Heart left ventricle (tissue), 16 donors: ENCODE data around the gene C1QTNF4. TPM values are rescaled to one million over a fixed set of nuclear protein-coding genes. Genes with fewer than 3 reads are reported as not detected.
"Not testable (repeated sequence)": the region's sequence is repeated elsewhere in the genome, so short reads cannot be mapped to it uniquely, and the experiment has no call there.

Experiments used
- ATAC-seq, 4 donors: fragments of 200-7000 bp; cut with Tn5 transposase; one replicate each; pipeline ENCODE4 v1.9.1; 2020 to 2022; ENCODE audit warnings: moderate library complexity in 4 of 4, mild to moderate bottlenecking in 3 of 4, moderate number of reproducible peaks in 1 of 4
- DNase-seq, 5 donors: peaks; one replicate each; pipeline ENCODE4 v3.0.0-alpha.2; 2020
- H3K27ac ChIP-seq, 12 donors: fragments of 200-600 bp; sonication (generic) in 4 of 12; one replicate each; pipeline versions ENCODE4 v1.5.0 to v1.8.0; 2016 to 2022; ENCODE audit warnings: mild to moderate bottlenecking in 2 of 12
- H3K27me3 ChIP-seq, 9 donors: fragments of 200-600 bp; sonication (generic) in 2 of 9; one replicate each; pipeline versions ENCODE4 v1.5.1 to v1.8.0; 2016 to 2022; ENCODE audit warnings: mild to moderate bottlenecking in 3 of 9
- H3K36me3 ChIP-seq, 9 donors: fragments of 200-600 bp; sonication (generic) in 2 of 9; one replicate each; pipeline versions ENCODE4 v1.5.0 to v1.8.0; 2018 to 2022; ENCODE audit warnings: mild to moderate bottlenecking in 2 of 9
- H3K4me1 ChIP-seq, 12 donors: fragments of 200-600 bp; sonication (generic) in 4 of 12; one replicate each; pipeline versions ENCODE4 v1.5.0 to v1.8.0; 2016 to 2022; ENCODE audit warnings: mild to moderate bottlenecking in 3 of 12
- H3K4me3 ChIP-seq, 12 donors: fragments of 200-600 bp; sonication (generic) in 4 of 12; one replicate each; pipeline versions ENCODE4 v1.5.0 to v1.8.0; 2017 to 2022; ENCODE audit warnings: mild to moderate bottlenecking in 9 of 12, moderate library complexity in 4 of 12
- H3K9me3 ChIP-seq, 12 donors: fragments of 200-600 bp; sonication (generic) in 4 of 12; one replicate each; pipeline versions ENCODE4 v1.5.0 to v1.8.0; 2016 to 2022; ENCODE audit warnings: mild to moderate bottlenecking in 1 of 12
- POLR2A ChIP-seq, 2 donors: fragments of 450-650 bp; IDR thresholded peaks; one replicate each; pipeline ENCODE4 v1.6.1; 2017; ENCODE audit warnings: antibody characterized with exemption in 2 of 2, mild to moderate bottlenecking in 2 of 2, moderate library complexity in 2 of 2
- WGBS, 4 donors: extraction: QIAGEN DNeasy Blood & Tissue Kit in 2 of 4; methylation state at CpG; one replicate each; pipeline versions ENCODE4 v1.1.5 to v1.1.7; 2013 to 2018; 5-methylcytosine and 5-hydroxymethylcytosine counted together
- intact Hi-C, 10 donors: fragments of 100-400 bp; cut with DNase I; formaldehyde crosslinking; loops; one replicate each; pipeline versions ENCODE4 v1.11.1 to v1.14.2; 2022
- polyA plus RNA-seq, 2 donors: library from polyadenylated mRNA; stranded (reverse); fragments of 200-250 nt; gene quantifications; one replicate each; pipeline ENCODE4 v1.2.3, GENCODE V29; 2013
- total RNA-seq, 9 donors: library from RNA; depleted of rRNA in 2 of 9; stranded (reverse); fragments of >200 nt in 2 of 9; fragmentation: NEBNext Ultra II Directional in 3 of 9; extraction: Animal tissue kit (Norgen Biotek cat#: 25700) in 3 of 9; gene quantifications; one replicate each; pipeline versions ENCODE4 v1.1.0 to v1.2.4, GENCODE V29; 2016 to 2023
- TF ChIP-seq, protein P1 (sequence below), 12 donors: fragments of 200-600 bp; sonication (generic) in 4 of 12; IDR thresholded peaks; one replicate each; pipeline versions ENCODE4 v1.5.0 to v1.8.0; 2018 to 2022; ENCODE audit warnings: antibody characterized with exemption in 12 of 12, mild to moderate bottlenecking in 5 of 12
- donor health status: ischemic (EF 13 %, LVEDD 7.1; RV severe dilation, severe dysfunction).
- donor health status: healthy with polysubstance abuse.
- donor health status: DM: no; HTN: yes; CAD: no.
- donor health status: DM: no; HTN: no; CAD: no.
- donor health status: ischemic (EF 25% LVEDD 6.9; RV normal size, moderate dysfunction).
- donor health status: ischemic (EF 25% LVEDD 5.7; RV mildly dilated, moderate dysfunction).
- donor health status: healthy.
- donor health status: DM: yes; HTN: yes; CAD: no.
- donor health status: ischemic (EF 35%, LVEDD 5.7; RV mildly dilated, moderate dysfunction).
- donor health status: nonischemic (EF 11% LVEDD 7.7; RV severe dilation, severe dysfunction).
- donor health status: DM: yes; HTN: yes; CAD: no.
- donor health status: PGD.
- donor health status: ischemic (EF 29% LVEDD 5.4; RV normal size, mild dysfunction).
- donor health status: nonischemic (EF 23%, LVEDD 6.1; RV moderate dilation, normal function).

Gene C1QTNF4
- total and polyA plus RNA-seq, 11 donors, result 0.23 to 1.5 (median 0.67) TPM; not detected in 1

DNA sequence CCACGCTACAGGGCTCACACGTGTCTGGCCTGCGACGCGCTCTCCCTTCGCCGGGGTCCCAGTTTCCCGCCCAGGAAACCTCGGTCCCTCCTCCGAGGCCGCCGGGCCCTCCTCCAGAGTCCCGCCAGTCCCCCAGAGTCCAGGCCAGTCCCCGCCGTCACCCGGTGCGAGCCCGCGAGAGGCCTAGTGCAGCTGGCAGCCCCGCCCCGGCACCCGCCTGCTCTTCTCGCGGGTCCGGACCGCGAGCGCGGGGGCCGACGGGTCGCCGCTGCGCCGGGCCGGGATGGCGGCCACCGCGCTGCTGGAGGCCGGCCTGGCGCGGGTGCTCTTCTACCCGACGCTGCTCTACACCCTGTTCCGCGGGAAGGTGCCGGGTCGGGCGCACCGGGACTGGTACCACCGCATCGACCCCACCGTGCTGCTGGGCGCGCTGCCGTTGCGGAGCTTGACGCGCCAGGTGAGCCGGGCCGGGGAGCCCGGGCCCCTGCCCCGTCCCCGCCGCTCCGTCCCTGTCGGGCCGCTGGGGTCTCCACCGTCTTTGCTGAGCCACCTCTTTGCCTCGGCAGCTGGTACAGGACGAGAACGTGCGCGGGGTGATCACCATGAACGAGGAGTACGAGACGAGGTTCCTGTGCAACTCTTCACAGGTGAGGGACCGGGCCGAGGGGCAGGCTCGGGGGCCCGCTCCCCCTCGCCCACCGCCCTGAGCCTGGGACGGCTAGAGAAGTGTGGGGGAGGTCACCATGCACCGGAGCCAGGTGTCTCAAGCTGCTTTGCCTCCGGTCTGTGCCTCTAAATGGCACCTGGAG lies 28.7 kb downstream of the C1QTNF4 start, which contains the start of gene PTPMT1:
TSS of gene PTPMT1 (plus strand) at position 260 of the 809 bp plus-strand sequence. CDS start at position 284, 24 bp downstream.
- Histone ChIP-seq H3K9me3 (no peaks in the 10 kb centered on the region), H3K27ac (peak within 1 kb of the TSS in 11 of 12 donors; percentile 41 to 92 (median 82)), H3K27me3 (no peaks in the 10 kb centered on the region), H3K4me1 (peaks cover 0 to 23% (median 14%) of the 10 kb centered on the region in 12 donors), H3K4me3 (peak within 1 kb of the TSS; percentile 65 to 97 (median 90)), H3K36me3 (peaks cover 0 to 23% (median 8%) of the 10 kb centered on the region in 9 donors)
- ATAC-seq, result peak; percentile 95 to 97 (median 96)
- TF ChIP-seq POLR2A (IDR thresholded peaks at IDR 0.05), result peak in 1 of 2 donors; percentile 51
- TF ChIP-seq, protein P1, sequence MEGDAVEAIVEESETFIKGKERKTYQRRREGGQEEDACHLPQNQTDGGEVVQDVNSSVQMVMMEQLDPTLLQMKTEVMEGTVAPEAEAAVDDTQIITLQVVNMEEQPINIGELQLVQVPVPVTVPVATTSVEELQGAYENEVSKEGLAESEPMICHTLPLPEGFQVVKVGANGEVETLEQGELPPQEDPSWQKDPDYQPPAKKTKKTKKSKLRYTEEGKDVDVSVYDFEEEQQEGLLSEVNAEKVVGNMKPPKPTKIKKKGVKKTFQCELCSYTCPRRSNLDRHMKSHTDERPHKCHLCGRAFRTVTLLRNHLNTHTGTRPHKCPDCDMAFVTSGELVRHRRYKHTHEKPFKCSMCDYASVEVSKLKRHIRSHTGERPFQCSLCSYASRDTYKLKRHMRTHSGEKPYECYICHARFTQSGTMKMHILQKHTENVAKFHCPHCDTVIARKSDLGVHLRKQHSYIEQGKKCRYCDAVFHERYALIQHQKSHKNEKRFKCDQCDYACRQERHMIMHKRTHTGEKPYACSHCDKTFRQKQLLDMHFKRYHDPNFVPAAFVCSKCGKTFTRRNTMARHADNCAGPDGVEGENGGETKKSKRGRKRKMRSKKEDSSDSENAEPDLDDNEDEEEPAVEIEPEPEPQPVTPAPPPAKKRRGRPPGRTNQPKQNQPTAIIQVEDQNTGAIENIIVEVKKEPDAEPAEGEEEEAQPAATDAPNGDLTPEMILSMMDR (IDR thresholded peaks at IDR 0.05), result no peak
- intact Hi-C loops, result loop anchor here in 1 of 10 donors (5.0 kb wide), 1 partner anchor 52 kb away; no protein-coding TSS in a partner anchor
- 0 to 1% (median 1%) methylated on average over 18 to 86 of the region's 86 CpGs for WGBS, 4 donors
- peak; percentile 75 to 90 (median 85) for DNase-seq

DNA sequence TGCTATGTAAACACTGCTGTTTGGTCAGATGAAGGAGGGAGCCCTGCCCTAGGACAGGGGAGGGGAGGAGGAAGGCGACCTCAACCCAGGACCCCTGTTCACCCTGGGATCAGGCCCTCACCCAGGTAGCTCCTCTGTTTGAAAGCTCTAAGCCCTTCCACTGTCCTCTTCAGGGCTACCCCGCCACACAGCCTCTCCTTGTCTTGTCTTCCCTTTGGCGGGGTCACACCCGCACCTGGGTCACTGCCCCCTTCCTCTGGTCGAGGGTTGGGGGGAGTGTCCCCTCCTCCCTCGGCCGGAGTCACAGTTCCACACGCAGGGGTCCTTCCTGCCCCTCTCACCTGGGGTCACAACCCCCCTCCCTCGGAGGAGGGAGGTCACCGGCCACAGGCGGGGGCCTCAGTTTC lies 29.3 kb downstream of the C1QTNF4 start:
- Histone ChIP-seq H3K27ac (peak overlapping the region in 11 of 12 donors; percentile 41 to 92 (median 82)), H3K36me3 (peaks cover 0 to 17% (median 5%) of the 10 kb centered on the region in 9 donors), H3K4me1 (peaks cover 0 to 23% (median 14%) of the 10 kb centered on the region in 12 donors), H3K27me3 (no peaks in the 10 kb centered on the region), H3K9me3 (no peaks in the 10 kb centered on the region), H3K4me3 (peak overlapping the region; percentile 65 to 97 (median 90))
- TF ChIP-seq, protein P1 (IDR thresholded peaks at IDR 0.05), result no peak
- TF ChIP-seq POLR2A (IDR thresholded peaks at IDR 0.05), result no peak
- WGBS, 4 donors, result 17 to 26% (median 21%) methylated on average over 9 to 11 of the region's 11 CpGs
- intact Hi-C loops, result loop anchor here in 1 of 10 donors (5.0 kb wide), 1 partner anchor 52 kb away; no protein-coding TSS in a partner anchor
- ATAC-seq (peak in 3 of 4 donors; percentile 15 to 27 (median 15)), DNase-seq (no peak)

DNA sequence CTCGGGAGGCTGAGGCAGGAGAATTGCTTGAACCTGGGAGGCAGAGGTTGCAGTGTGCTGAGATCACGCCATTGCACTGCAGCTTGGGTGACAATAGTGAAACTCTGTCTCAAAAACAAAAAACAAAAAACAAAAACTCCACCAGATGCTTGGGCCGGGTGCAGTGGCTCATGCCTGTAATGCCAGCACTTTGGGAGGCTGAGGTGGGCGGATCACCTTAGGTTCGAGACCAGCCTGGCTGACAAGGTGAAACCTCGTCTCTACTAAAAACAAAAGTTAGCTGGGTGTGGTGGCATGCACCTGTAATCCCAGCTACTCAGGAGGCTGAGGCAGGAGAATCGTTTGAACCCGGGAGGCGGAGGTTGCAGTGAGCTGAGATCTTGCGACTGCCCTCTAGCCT lies 29.8 kb downstream of the C1QTNF4 start:
- intact Hi-C loops, H3K27ac ChIP-seq, ATAC-seq, H3K27me3 ChIP-seq, DNase-seq, H3K9me3 ChIP-seq: not testable (repeated sequence)
- 95 to 98% (median 96%) methylated on average over 10 of the region's 10 CpGs for WGBS, 4 donors
- Histone ChIP-seq H3K4me3 (peak overlapping the region in 1 of 12 donors; percentile 94), H3K36me3 (peaks cover 0 to 12% (median 0%) of the 10 kb centered on the region in 9 donors), H3K4me1 (peaks cover 0 to 23% (median 14%) of the 10 kb centered on the region in 12 donors)

DNA sequence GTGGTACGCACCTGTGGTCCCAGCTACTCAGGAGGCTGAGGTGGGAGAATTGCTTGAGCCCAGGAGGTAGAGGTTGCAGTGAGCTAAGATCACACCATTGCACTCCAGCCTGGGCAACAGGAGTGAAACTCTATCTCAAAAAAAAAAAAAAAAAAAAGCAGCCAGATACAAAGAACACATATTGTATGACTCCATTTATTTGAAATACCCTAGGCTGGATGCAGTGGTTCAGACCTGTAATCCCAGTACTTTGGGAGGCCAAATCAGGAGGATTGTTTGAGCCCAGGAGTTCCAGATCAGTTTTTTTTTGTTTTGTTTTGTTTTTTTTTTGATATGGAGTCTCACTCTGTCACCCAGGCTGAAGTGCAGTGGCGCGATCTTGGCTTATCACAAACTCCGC lies 31.8 kb downstream of the C1QTNF4 start:
- ATAC-seq, intact Hi-C loops: not testable (repeated sequence)

DNA sequence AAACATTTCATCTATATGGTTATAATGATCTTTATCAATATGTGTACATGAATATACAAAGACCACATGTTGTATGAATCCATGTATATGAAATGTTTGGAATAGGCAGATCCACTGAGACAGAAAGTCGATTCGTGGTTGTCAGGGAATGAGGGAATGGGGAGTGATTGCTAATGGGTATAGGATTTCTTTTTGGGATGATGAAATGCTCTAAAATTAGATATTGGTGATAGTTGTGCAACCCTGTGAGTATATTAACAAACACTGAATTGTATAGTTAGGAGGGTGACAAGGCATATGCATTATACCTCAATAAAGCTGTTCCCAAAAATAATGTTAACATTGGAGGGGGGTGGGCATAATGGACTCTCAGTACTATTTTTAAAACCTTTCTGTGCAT lies 33.8 kb downstream of the C1QTNF4 start:
- intact Hi-C loops, result no loop called here
- H3K9me3 ChIP-seq, result no peaks in the 10 kb centered on the region
- 84 to 92% (median 86%) methylated on average over 2 of the region's 2 CpGs for WGBS, 4 donors
- no peak for ATAC-seq
- no peak for DNase-seq
- no peak overlapping the region for H3K27ac ChIP-seq
- no peaks in the 10 kb centered on the region for H3K27me3 ChIP-seq
- no peak for TF ChIP-seq POLR2A (IDR thresholded peaks at IDR 0.05)
- TF ChIP-seq, protein P1 (IDR thresholded peaks at IDR 0.05), result no peak
- peaks cover 0 to 10% (median 7%) of the 10 kb centered on the region in 12 donors for H3K4me1 ChIP-seq
- H3K4me3 ChIP-seq, result no peak overlapping the region
- no peaks in the 10 kb centered on the region for H3K36me3 ChIP-seq

More for the DNA sequence above, 31.8 kb downstream of the C1QTNF4 start:
- not testable (repeated sequence) for H3K9me3 ChIP-seq, H3K27me3 ChIP-seq, H3K4me3 ChIP-seq, DNase-seq, H3K36me3 ChIP-seq, H3K27ac ChIP-seq
- peaks cover 0 to 23% (median 14%) of the 10 kb centered on the region in 12 donors for H3K4me1 ChIP-seq
- 91 to 98% (median 95%) methylated on average over 4 of the region's 4 CpGs for WGBS, 4 donors
